Smooth muscle cell of the umbilical artery (primary cell): ENCODE results near the gene GSTA2. TPM values are rescaled to one million over a fixed set of nuclear protein-coding genes. Genes with fewer than 3 reads are reported as not detected.

Source experiments
- total RNA-seq: library from RNA; depleted of rRNA; stranded (reverse); fragments of >200 nt; gene quantifications from 2 replicates; pipeline ENCODE4 v1.2.3, GENCODE V29; 2014

GSTA2 gene
- total RNA-seq: not detected in 2 replicates

GRCh38 chr6:52763322-52763916 is at the start of gene GSTA2:
Gene GSTA2 (minus strand): TSS chr6:52763475. CDS start chr6:52757947, 5,528 bp downstream.

GRCh38 chr6:52803668-52804255 is 40.5 kb upstream of the GSTA2 start, which contains the start of gene GSTA1:
Gene GSTA1 (minus strand): TSS chr6:52803816. CDS start chr6:52799267, 4,549 bp downstream.

Other genes with a start within 250 kb of the GSTA2 start
- 38.3 and 81.1 TPM in 2 replicates for gene TRAM2, start 186.4 kb downstream of the GSTA2 start, total RNA-seq
- 30.0 and 38.0 TPM in 2 replicates for gene TMEM14A, start 92.4 kb downstream of the GSTA2 start, total RNA-seq
- not detected in 2 replicates for gene GSTA1, start 40.3 kb upstream of the GSTA2 start, total RNA-seq
- not detected in 2 replicates for gene GSTA5, start 77.3 kb upstream of the GSTA2 start, total RNA-seq
- gene GSTA3, start 146.2 kb upstream of the GSTA2 start, total RNA-seq: not detected in 2 replicates
- 29.5 and 35.9 TPM in 2 replicates for gene GSTA4, start 231.8 kb upstream of the GSTA2 start, total RNA-seq